Stimulated activated CD4-positive, alpha-beta T cell treated with anti-CD3 and anti-CD28 coated beads, Interleukin-15, amount 100 ng/mL, for 24 hours (primary cell): Measurements from ENCODE around the gene SLC35C1.

Experiments used
- DNase-seq: peaks from one replicate; pipeline ENCODE4 v3.0.0-alpha.2; 2020

Gene SLC35C1

GRCh38 chr11:45804761-45805304, at the start of gene SLC35C1:
Gene SLC35C1 (plus strand): TSS chr11:45805149. CDS start chr11:45805802, 653 bp downstream.
- peak; percentile 99 for DNase-seq

GRCh38 chr11:45755281-45755859, 49.6 kb upstream of the SLC35C1 start:
- DNase-seq = no peak

- DNase-seq = no peak
Observed at GRCh38 chr11:45756384-45757010, 48.5 kb upstream of the SLC35C1 start.

DNA sequence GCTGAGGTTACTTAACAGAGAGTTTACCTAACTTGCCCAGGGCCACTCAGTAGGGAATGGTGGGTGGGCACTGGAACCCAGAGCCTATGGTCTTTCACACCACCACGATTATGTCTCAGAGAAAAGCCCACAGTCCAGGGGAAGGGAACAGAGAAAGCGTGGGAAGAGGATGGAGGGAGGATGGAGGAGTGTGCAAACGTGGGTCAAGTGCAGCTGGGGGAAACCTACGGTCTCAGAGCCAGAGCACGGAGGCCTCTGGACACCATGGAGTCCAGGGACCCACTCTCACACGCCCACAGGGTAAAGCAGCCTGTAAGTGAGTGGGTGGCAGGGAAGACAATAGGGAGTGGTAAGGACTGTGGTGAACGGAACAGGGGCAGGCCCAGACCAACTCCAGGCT, 47.3 kb upstream of the SLC35C1 start:
- no peak for DNase-seq

DNA sequence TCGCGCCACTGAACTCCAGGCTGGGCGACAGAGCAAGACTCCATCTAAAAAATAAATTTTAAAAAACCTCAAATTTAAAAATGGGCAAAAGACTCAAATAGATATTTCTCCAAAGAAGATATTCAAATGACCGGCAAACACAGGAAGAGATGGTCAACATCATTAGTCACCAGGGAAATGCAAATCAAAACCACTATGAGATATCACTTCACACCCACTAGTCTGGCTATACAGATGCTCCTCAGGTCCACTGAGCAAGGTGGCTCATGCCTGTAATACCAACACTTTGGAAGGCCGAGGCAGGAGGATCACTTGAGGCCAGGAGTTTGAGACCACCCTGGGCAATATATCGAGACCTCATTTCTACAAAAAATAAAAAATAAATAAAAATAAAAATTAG, 43.3 kb upstream of the SLC35C1 start:
- no peak for DNase-seq

DNA sequence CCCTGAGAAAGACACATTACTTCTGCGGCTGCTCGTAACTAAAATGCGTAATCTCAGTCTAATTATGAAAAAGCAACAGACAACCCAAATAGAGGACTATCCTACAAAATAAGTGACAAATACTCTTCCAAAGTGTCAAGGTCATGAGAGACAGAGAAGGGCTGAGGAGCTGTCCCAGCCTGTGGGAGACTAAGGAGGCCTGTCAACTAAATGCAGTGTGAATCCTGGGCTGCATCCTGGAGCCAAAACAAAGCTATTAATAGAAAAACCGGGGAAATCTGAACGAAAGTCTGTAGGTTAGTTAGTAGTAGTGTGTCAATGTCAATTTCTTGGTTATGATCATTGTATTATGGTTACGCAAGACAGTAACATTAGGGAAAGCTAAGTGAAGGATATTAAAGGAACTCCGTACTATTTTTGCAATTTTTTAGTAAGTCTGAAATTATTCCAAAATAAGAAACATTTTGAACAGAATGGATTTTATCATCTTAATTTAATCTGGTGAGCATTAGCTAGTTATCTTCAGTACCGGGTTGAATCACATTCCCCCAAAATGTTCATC, 39.8 kb upstream of the SLC35C1 start:
- no peak for DNase-seq

GRCh38 chr11:45765836-45766235, 39.1 kb upstream of the SLC35C1 start:
- DNase-seq = no peak

- no peak for DNase-seq
Observed at GRCh38 chr11:45766469-45766868, 38.5 kb upstream of the SLC35C1 start.

DNA sequence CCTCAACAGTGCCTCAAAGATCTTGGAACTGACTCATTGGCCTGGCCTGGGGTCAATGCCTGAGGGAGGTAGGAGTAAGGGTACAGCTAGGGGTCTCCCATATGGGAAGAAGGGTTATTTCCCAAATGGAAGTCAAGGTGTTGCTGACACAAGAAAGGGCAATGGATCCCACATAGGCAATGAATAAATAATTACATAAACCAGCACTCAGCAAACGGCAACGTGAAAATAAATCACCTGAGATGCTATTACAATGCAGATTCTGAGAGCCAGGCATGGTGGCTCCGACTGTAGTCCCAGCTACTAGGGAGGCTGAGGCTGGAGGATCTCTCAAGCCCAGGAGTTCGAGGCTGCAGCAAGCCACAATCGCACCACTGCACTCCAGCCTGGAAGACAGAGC, 36.5 kb upstream of the SLC35C1 start:
- DNase-seq = no peak

DNA sequence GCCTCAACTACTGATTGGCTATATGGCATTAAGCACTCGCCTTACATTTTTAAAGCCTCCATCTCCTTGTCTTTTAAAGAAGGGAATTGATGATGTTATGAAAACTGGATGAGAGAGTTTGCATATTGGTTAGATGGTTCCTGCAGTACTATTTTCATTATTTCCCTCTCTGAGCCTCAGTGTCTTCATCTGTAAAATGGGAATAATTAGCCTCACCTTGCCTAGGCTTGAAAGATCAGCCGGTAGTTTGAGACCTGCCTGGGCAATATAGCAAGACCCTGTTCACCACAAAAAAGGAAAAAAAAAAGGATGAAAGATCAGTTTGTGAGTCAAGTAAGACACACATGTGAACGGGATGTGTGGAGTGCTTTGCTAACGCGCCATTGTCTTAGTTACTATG, 35.0 kb upstream of the SLC35C1 start:
- no peak for DNase-seq

- DNase-seq = peak; percentile 82
Observed at GRCh38 chr11:45771193-45771565, 33.8 kb upstream of the SLC35C1 start.

GRCh38 chr11:45771566-45772448, 33.1 kb upstream of the SLC35C1 start:
- peak; percentile 93 for DNase-seq

DNA sequence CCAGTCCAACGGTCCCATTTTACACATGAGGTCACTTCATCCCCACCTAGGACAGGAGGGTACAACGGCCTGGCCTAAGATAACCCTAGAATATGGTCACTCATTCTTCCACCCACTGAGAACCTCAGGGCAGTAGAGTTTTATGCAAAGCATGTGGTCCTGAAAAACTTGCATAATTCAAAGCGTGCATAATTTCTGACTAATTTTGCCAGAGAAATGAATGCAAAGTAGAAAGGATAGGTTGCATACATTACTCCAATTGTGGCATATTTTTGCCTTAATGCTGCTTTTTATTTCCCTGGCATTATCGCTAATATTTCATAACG, 32.5 kb upstream of the SLC35C1 start:
- no peak for DNase-seq

- DNase-seq = no peak
Observed at GRCh38 chr11:45772986-45773785, 31.8 kb upstream of the SLC35C1 start.

DNA sequence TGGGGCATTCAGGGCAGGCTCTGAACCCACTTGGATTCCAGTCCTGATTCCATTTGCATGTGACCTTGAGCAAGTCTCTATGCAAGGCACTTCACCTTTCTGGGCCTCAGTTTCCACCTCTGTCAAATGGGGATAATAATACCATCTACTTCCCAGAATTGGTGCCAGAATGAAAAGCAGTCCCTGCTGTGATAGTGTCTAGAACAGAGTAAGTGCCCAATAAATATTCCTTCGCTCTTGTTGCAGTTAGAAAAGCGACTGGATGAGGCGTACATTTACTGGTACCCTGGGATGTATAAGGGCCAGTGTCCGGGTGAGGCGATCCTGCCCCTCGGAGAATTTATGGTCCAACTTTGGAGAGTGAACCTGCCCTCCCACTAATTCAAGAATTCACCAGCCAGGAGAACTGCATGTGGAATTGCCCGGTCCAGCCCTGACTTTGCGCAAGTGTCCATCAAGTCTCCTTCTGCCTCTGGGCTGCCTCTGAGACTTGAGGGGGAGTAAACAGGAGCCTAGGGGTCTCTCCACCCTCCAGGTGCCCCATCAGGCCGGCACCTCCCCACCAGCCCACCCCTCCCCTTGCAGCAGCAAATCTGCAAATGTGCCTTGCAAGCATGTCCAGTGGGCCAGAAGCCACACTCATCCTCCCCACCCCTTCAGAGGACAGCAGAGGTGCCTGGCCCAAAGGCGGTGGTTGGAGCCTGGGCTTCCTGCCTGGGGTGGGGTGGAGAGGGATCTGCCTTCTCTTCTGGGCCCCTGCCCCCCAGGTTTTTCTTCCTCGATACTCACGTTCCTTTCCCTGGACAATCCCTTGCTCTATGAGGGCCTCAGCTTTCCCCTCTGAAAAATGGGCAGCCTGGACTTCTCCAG, 30.9 kb upstream of the SLC35C1 start:
- no peak for DNase-seq

DNA sequence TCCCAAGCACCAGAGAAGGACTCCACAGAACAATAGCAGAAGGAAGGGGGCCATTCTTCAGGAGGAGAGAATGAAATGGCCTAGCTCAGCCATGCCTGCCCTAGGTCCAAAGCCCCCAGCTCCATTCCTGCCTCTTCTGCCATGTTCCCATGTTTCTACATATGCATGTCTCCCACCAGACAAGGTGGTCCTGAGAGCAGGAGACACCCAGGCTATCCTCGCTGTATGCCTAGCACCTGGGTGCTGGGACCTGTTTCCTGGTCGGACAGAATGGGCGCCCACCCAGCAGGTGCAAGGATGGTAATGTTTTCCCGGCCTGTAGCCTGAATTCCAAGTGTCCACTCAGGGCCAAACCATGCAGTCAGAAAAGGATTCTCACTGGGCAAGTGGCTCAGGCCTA, 30.2 kb upstream of the SLC35C1 start:
- DNase-seq = no peak

DNA sequence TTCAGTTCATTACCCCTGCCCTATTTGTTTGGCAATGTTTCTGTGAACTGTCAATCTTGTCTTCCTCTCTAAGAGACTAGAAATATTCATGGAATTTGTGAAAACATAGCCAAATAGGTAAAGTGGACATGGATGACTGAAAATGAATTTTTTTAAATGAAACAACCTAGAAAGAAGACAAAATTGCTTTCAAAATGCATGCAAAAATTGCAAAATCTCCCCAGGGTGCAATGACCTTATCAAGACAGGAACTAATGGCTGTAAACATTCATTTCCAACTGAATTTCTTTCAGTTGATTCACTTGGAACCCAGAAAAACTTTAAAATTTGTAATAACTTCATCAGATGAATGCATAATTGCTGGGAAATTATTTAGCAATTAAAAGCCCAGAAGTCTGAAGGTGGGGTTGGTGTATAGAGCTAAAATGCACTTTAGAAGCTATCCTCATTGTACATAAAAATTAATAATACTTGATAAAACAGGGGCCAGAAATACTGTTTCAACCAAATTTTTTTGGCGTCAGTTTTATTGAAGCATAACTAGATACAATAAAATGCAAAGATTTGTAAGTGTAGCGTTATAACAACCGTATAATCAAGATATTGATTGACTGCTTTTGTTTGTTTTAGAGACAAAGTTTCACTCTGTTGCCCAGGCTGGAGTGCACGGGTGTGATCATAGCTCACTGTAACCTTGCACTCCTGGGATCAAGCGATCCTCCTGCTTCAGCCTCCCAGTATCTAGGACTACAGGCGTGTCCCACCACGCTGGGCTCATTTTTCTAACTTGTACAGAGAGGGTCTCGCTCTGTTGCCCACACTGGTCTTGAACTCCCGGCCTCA, 27.6 kb upstream of the SLC35C1 start:
- DNase-seq = no peak

DNA sequence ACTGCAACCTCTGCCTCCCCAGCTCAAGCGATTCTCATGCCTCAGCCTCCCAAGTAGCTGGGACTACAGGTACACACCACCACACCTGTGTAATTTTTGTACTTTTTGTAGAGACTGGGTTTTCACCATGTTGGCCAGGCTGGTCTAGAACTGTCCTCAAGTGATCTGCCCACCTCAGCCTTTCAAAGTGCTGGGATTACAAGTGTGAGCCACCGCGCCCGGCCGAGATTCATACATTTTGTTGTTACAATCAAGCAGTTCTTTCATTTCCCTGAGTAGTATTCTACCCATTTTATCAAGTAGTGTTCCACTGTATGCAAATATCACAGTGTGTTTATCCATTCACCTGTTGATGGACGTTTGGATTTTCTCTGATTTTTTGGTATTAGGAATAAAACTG, 26.6 kb upstream of the SLC35C1 start:
- no peak for DNase-seq

DNA sequence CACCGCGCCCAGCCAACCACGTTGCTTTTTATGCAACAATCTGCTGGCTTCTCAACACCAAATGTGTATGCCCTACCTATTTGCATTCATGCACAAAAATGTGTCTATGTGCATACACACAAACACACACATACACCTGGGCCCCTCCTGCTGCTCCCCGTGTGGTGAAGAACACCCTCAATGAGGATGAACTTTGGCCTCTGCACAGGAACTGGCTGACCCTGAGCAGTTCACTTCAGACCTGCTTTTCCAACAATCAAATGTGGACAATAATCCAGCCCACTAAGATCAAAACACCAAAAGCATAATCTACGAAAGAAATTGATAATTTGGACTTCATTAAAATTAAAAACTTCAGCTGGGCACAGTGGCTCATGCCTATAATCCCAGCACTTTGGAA, 25.3 kb upstream of the SLC35C1 start:
- no peak for DNase-seq

DNA sequence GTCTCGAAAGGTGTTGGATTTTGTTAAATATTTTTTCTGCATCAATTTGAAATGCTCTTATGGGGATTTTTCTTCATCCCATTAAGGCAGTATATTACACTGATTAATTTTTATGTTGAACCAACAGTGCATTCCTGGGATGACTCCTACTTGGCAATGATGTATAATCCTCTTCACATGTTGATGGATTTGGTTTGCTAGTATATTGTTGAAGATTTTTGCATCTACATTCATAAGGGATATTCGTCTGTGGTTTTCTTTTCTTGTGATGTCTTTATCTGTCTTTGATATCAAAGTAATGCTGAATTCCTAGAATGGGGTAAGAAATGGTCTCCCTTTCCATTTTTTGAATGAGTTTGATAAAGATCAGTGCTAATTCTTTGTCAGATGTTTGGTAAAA, 18.7 kb upstream of the SLC35C1 start:
- no peak for DNase-seq

DNA sequence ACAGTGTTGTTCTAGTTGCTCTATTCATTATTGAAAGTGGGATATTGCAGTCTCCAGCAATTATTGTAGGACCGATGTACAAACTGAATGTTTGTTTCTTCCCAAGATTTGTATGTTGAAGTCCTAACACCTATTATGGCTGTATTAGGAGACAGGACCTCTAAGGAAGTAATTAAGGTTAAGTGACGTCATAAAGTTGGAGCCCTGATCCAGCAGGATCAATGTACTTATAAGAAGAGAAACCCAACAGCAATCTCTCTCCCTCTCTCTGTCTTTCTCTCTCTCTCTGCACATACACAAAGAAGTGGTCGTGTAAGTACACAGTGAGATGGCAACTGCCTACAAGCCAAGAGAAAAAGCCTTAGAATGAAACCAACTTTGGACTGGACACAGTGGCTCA, 16.1 kb upstream of the SLC35C1 start:
- DNase-seq = no peak
